Mesothelial cell of epicardium (in vitro differentiated cells): Measurements from ENCODE around the gene TSPAN15. TPM values are rescaled to one million over a fixed set of nuclear protein-coding genes. Genes with fewer than 3 reads are reported as not detected.

Experiments used
- DNase-seq, 2 experiments: peaks; one replicate each; pipeline ENCODE4 v3.0.0; 2021; ENCODE audit warnings: low spot score in 2 of 2; ENCODE audit not compliant: unreplicated experiment in 2 of 2
- H3K27ac Mint-ChIP-seq: 2 replicates; pipeline ENCODE4 v1.8.0; 2021; ENCODE audit warnings: mixed read lengths
- H3K27me3 Mint-ChIP-seq: 2 replicates; pipeline ENCODE4 v1.8.0; 2021; ENCODE audit warnings: low read depth, mixed read lengths
- H3K36me3 Mint-ChIP-seq: 2 replicates; pipeline ENCODE4 v1.8.0; 2021; ENCODE audit warnings: mixed read lengths
- H3K4me1 Mint-ChIP-seq: 2 replicates; pipeline ENCODE4 v1.8.0; 2021; ENCODE audit warnings: mixed read lengths
- H3K4me3 Mint-ChIP-seq: 2 replicates; pipeline ENCODE4 v1.8.0; 2021; ENCODE audit warnings: mild to moderate bottlenecking, moderate library complexity, mixed read lengths
- H3K9me3 Mint-ChIP-seq: 2 replicates; pipeline ENCODE4 v1.8.0; 2021; ENCODE audit warnings: mixed read lengths
- total RNA-seq: library from RNA; stranded (reverse); gene quantifications from 3 replicates; pipeline ENCODE4 v1.2.1, GENCODE V29; 2021
- TF ChIP-seq, protein P1 (sequence below): fragments of 200-600 bp; sonication (generic); IDR thresholded peaks from one replicate; pipeline ENCODE4 v1.5.0; 2021; ENCODE audit warnings: antibody characterized with exemption; ENCODE audit not compliant: unreplicated experiment

TSPAN15 gene
- total RNA-seq, 1 donor from 2014 or later: 17.7 TPM

DNA sequence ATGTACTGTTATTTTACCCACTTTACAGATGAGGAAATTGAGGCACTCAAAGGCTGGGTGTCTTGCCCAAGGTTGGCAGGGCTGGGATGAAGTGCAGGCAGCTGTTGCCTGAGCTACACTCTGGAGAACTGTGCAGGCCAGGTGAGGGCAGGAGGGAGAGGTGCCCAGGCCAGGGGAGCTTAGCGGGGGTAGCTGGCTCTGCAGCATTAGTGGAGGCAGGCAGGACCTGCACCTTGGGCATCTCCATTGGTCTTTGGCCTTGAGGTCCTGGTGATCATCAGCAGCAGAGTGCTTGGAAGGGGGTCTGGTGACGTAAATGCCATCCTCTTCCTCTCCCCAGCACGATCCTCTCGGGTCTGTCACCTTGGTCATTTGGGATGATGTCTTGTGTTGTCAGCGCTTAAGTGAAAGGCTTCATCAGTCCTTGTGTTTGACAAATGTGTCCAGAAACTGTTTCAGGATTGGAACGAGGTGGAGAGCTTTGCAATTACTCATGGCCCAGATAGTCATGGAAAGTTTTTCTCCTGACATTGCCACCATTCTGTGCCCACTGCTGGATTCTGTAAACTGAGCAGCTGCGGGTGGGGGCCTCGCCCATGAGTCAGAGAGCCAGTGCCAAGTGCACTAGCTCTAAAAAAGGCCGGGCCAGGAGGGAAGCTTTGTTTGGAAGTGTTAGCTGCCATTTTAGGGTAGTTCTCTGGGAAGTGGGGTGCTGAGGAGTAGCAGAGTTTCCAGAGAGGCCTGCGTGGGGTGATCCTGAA, 47.6 kb downstream of the TSPAN15 start:
- peaks cover 4% of the 10 kb centered on the region for H3K4me1 Mint-ChIP-seq
- TF ChIP-seq, protein P1, sequence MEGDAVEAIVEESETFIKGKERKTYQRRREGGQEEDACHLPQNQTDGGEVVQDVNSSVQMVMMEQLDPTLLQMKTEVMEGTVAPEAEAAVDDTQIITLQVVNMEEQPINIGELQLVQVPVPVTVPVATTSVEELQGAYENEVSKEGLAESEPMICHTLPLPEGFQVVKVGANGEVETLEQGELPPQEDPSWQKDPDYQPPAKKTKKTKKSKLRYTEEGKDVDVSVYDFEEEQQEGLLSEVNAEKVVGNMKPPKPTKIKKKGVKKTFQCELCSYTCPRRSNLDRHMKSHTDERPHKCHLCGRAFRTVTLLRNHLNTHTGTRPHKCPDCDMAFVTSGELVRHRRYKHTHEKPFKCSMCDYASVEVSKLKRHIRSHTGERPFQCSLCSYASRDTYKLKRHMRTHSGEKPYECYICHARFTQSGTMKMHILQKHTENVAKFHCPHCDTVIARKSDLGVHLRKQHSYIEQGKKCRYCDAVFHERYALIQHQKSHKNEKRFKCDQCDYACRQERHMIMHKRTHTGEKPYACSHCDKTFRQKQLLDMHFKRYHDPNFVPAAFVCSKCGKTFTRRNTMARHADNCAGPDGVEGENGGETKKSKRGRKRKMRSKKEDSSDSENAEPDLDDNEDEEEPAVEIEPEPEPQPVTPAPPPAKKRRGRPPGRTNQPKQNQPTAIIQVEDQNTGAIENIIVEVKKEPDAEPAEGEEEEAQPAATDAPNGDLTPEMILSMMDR: no peak
- H3K27me3 Mint-ChIP-seq: no peaks in the 10 kb centered on the region
- no peaks in the 10 kb centered on the region for H3K36me3 Mint-ChIP-seq
- H3K27ac Mint-ChIP-seq: no peak overlapping the region
- DNase-seq: no peak
- H3K9me3 Mint-ChIP-seq: no peaks in the 10 kb centered on the region
- H3K4me3 Mint-ChIP-seq: no peak overlapping the region

GRCh38 chr10:69499726-69500689, 48.7 kb downstream of the TSPAN15 start:
- Mint-ChIP-seq H3K4me3 (no peak overlapping the region), H3K36me3 (no peaks in the 10 kb centered on the region), H3K9me3 (no peaks in the 10 kb centered on the region), H3K27me3 (no peaks in the 10 kb centered on the region), H3K27ac (no peak overlapping the region), H3K4me1 (peaks cover 4% of the 10 kb centered on the region)
- TF ChIP-seq, protein P1: no peak
- no peak for DNase-seq

- TF ChIP-seq, protein P1: no peak
- no peak overlapping the region for H3K4me3 Mint-ChIP-seq
- H3K9me3 Mint-ChIP-seq: no peaks in the 10 kb centered on the region
- no peak overlapping the region for H3K27ac Mint-ChIP-seq
- H3K27me3 Mint-ChIP-seq: no peaks in the 10 kb centered on the region
- no peaks in the 10 kb centered on the region for H3K36me3 Mint-ChIP-seq
- peaks cover 4% of the 10 kb centered on the region for H3K4me1 Mint-ChIP-seq
- no peak for DNase-seq
Measured at GRCh38 chr10:69500864-69501468, 49.7 kb downstream of the TSPAN15 start.

GRCh38 chr10:69501657-69502056, 50.4 kb downstream of the TSPAN15 start:
- no peaks in the 10 kb centered on the region for H3K27me3 Mint-ChIP-seq
- TF ChIP-seq, protein P1: no peak
- DNase-seq: no peak
- no peaks in the 10 kb centered on the region for H3K36me3 Mint-ChIP-seq
- H3K27ac Mint-ChIP-seq: no peak overlapping the region
- H3K9me3 Mint-ChIP-seq: no peaks in the 10 kb centered on the region
- peaks cover 4% of the 10 kb centered on the region for H3K4me1 Mint-ChIP-seq
- H3K4me3 Mint-ChIP-seq: no peak overlapping the region

GRCh38 chr10:69502589-69502988, 51.3 kb downstream of the TSPAN15 start:
- Mint-ChIP-seq H3K36me3 (no peaks in the 10 kb centered on the region), H3K27ac (no peak overlapping the region), H3K4me3 (no peak overlapping the region), H3K4me1 (peaks cover 10% of the 10 kb centered on the region), H3K27me3 (no peaks in the 10 kb centered on the region), H3K9me3 (no peaks in the 10 kb centered on the region)
- no peak for DNase-seq
- TF ChIP-seq, protein P1: no peak
